KOPT-K1 (cell line): Measurements from ENCODE around the gene NUDT3.
"Not testable (repeated sequence)": the region's sequence is repeated elsewhere in the genome, so short reads cannot be mapped to it uniquely, and the experiment has no call there.

Source experiments
- H3K27ac ChIP-seq: fragments of 200-600 bp; sonication (generic); 2 replicates; pipeline ENCODE4 v1.5.1; 2016; ENCODE audit warnings: antibody characterized with exemption, mild to moderate bottlenecking, low read depth, low read length; ENCODE audit not compliant: poor library complexity, severe bottlenecking
- H3K36me3 ChIP-seq: fragments of 200-600 bp; sonication (generic); 2 replicates; pipeline ENCODE4 v1.5.1; 2017; ENCODE audit warnings: antibody characterized with exemption, mild to moderate bottlenecking, low read length, moderate library complexity; ENCODE audit not compliant: insufficient read depth
- H3K9me3 ChIP-seq: fragments of 200-600 bp; sonication (generic); 2 replicates; pipeline ENCODE4 v1.5.1; 2017; ENCODE audit warnings: antibody characterized with exemption, low read length, mild to moderate bottlenecking; ENCODE audit not compliant: insufficient read depth, poor library complexity, severe bottlenecking

Gene NUDT3

GRCh38 chr6:34365781-34366638, 26.5 kb downstream of the NUDT3 start:
- H3K27ac ChIP-seq, H3K36me3 ChIP-seq, H3K9me3 ChIP-seq: not testable (repeated sequence)

GRCh38 chr6:34363681-34364075, 28.8 kb downstream of the NUDT3 start:
- peak overlapping the region; percentile 46 for H3K27ac ChIP-seq
- not testable (repeated sequence) for H3K9me3 ChIP-seq, H3K36me3 ChIP-seq

- peak overlapping the region; percentile 46 for H3K27ac ChIP-seq
- no peaks in the 10 kb centered on the region for H3K36me3 ChIP-seq
- H3K9me3 ChIP-seq: no peaks in the 10 kb centered on the region
These were observed 29.4 kb downstream of the NUDT3 start for GRCh38 chr6:34362909-34363680.

- Histone ChIP-seq H3K9me3 (no peaks in the 10 kb centered on the region), H3K27ac (peak overlapping the region; percentile 46), H3K36me3 (no peaks in the 10 kb centered on the region)
These were observed 30.3 kb downstream of the NUDT3 start for GRCh38 chr6:34362176-34362575.

- H3K27ac ChIP-seq: no peak overlapping the region
These were observed 31.9 kb downstream of the NUDT3 start for GRCh38 chr6:34360556-34360955.

DNA sequence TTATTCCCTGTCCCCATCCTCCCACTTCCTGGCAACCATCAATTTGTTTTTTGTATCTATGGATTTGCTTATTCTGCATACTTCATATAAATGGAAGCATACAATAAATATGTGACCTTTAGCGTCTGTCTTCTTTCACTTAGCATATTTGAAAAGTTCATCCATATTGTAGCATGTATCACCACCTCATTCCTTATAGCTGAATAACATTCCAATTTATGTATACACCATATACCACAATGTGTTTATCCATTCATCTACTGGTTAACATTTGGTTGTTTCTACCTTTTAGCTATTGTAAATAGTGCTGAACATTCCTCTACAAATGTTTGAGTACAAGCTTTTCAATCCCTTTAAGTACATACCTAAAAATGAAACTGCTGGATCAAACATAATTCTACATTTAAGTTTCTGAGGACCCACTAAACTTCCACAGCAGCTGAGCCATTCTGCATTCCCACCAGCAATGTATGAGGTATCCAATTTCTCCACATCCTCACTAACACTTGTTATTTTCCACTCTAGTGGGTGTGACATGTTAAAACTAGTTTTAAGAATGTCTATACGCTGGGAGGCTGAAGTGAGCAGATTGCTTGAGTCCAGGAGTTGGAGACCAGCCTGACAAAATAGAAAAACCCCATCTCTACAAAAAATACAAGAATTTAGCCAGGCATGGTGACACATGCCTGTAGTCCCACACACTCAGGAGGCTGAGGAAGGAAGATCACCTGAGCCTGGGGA, 32.9 kb downstream of the NUDT3 start:
- Histone ChIP-seq H3K27ac (no peak overlapping the region), H3K36me3 (no peaks in the 10 kb centered on the region), H3K9me3 (no peaks in the 10 kb centered on the region)

More at GRCh38 chr6:34360556-34360955, 31.9 kb downstream of the NUDT3 start:
- no peaks in the 10 kb centered on the region for H3K9me3 ChIP-seq
- no peaks in the 10 kb centered on the region for H3K36me3 ChIP-seq

- H3K9me3 ChIP-seq: no peaks in the 10 kb centered on the region
- H3K36me3 ChIP-seq: no peaks in the 10 kb centered on the region
- H3K27ac ChIP-seq: no peak overlapping the region
These were observed 34.0 kb downstream of the NUDT3 start for GRCh38 chr6:34358389-34358905.

DNA sequence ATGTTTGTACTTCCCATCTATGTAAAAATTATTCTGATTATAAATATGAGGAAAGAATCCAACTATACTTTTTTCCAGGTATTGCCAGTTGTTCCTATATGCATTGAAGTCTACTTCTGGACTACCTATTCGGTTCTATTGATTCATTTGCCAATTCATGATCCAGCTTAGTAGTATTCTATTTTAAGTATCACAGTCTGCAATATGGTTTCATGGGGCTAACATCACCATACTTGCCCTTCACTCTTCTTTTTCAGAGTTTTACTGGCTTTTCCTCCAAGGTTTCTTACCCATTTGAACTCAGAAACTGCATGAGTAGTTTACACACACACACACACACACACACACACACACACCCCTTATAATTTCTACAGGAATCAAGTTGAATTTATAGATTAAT, 34.5 kb downstream of the NUDT3 start:
- Histone ChIP-seq H3K36me3 (no peaks in the 10 kb centered on the region), H3K9me3 (no peaks in the 10 kb centered on the region), H3K27ac (no peak overlapping the region)

DNA sequence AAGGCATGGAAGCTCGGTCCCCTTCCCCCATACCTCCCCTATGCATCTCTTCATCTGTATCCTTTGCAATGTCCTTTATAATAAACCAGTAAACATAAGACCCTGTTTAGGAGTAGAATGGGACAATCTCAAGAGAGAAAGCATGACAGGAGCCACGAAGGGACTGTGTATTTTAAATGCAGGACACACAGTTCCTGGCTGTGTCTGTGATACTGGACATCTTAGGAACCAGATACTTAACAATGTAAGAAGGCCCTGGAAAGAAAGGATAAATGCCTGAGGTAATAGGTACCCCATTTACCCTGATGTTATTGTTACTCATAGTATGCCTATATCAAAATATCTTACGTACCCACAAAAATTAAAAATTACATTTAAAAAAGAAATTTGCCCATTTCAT, 36.6 kb downstream of the NUDT3 start:
- H3K36me3 ChIP-seq: no peaks in the 10 kb centered on the region
- H3K27ac ChIP-seq: no peak overlapping the region
- H3K9me3 ChIP-seq: no peaks in the 10 kb centered on the region

DNA sequence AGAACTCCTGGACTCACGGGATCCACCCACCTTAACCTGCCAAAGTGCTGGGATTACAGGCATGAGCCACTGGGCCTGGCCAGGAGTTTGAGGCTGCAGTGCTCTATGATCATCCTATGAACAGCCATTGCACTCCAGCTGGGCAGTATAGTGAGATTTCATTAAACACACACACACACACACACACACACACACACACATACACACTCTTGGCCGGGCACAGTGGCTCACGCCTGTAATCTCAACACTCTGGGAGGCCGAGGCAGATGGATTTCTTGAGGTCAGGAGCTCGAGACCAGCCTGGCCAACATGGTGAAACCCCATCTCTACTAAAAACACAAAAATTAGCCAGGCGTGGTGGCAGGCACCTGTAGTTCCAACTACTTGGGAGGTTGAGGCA, 38.2 kb downstream of the NUDT3 start:
- H3K36me3 ChIP-seq, H3K27ac ChIP-seq, H3K9me3 ChIP-seq: not testable (repeated sequence)

DNA sequence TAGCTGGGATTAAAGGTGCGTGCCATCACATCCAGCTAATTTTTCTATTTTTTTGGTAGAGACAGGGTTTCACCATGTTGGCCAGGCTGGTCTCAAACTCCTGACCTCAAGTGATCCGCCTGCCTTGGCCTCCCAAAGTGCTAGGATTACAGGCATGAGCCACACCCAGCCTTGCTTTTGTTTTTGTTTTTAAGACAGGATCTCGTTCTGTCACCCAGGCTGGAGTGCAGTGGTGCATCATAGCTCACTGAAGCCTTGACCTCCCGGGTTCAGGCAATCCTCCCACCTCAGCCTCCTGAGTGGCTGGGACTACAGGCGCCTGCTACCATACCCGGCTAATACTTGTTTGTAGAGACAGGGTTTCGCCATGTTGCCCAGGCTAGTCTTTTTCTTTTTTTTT, 38.9 kb downstream of the NUDT3 start:
- H3K9me3 ChIP-seq, H3K36me3 ChIP-seq, H3K27ac ChIP-seq: not testable (repeated sequence)

GRCh38 chr6:34352305-34352937, 40.0 kb downstream of the NUDT3 start:
- H3K27ac ChIP-seq: no peak overlapping the region

GRCh38 chr6:34350934-34351217, 41.6 kb downstream of the NUDT3 start:
- Histone ChIP-seq H3K36me3 (no peaks in the 10 kb centered on the region), H3K27ac (no peak overlapping the region), H3K9me3 (no peaks in the 10 kb centered on the region)

More at GRCh38 chr6:34352305-34352937, 40.0 kb downstream of the NUDT3 start:
- Histone ChIP-seq H3K36me3 (no peaks in the 10 kb centered on the region), H3K9me3 (no peaks in the 10 kb centered on the region)

- no peaks in the 10 kb centered on the region for H3K36me3 ChIP-seq
- no peak overlapping the region for H3K27ac ChIP-seq
- H3K9me3 ChIP-seq: no peaks in the 10 kb centered on the region
These were observed 42.1 kb downstream of the NUDT3 start for GRCh38 chr6:34350137-34350933.
